ENCODE results near the gene OLIG3.

GRCh38 chr6:137492289-137493217 lies 1.6 kb downstream of the OLIG3 start:
- TF ChIP-seq, protein P1, sequence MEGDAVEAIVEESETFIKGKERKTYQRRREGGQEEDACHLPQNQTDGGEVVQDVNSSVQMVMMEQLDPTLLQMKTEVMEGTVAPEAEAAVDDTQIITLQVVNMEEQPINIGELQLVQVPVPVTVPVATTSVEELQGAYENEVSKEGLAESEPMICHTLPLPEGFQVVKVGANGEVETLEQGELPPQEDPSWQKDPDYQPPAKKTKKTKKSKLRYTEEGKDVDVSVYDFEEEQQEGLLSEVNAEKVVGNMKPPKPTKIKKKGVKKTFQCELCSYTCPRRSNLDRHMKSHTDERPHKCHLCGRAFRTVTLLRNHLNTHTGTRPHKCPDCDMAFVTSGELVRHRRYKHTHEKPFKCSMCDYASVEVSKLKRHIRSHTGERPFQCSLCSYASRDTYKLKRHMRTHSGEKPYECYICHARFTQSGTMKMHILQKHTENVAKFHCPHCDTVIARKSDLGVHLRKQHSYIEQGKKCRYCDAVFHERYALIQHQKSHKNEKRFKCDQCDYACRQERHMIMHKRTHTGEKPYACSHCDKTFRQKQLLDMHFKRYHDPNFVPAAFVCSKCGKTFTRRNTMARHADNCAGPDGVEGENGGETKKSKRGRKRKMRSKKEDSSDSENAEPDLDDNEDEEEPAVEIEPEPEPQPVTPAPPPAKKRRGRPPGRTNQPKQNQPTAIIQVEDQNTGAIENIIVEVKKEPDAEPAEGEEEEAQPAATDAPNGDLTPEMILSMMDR (IDR thresholded peaks at IDR 0.05), result no peak
- no peak for TF ChIP-seq POLR2A (IDR thresholded peaks at IDR 0.05)
